HL-60 (cell line): ENCODE results near the gene PDE4B.
A peak's percentile ranks its signal among the peaks of the same experiment; 100 is the strongest.

Source experiments
- DNase-seq, 2 experiments: peaks; one replicate each; pipeline ENCODE4 v3.0.0-alpha.2; 2010 to 2020; ENCODE audit warnings: low read depth in 1 of 2, low spot score in 1 of 2
- H3K27ac ChIP-seq: fragments of 250-450 bp; sonication (Bioruptor Pico); replicated peaks from 2 replicates; pipeline ENCODE4 v1.5.1; 2020; ENCODE audit warnings: mild to moderate bottlenecking, moderate library complexity
- H3K27me3 ChIP-seq: fragments of 250-450 bp; sonication (Bioruptor Pico); 2 replicates; pipeline ENCODE4 v1.5.1; 2021; ENCODE audit warnings: mild to moderate bottlenecking, moderate library complexity; ENCODE audit not compliant: insufficient read depth, poor library complexity, severe bottlenecking
- H3K4me3 ChIP-seq: replicated peaks from 2 replicates; pipeline ENCODE4 v1.5.1; 2011; ENCODE audit warnings: mild to moderate bottlenecking, control low read depth, low read length; ENCODE audit not compliant: insufficient read depth
- CTCF ChIP-seq: IDR thresholded peaks from one replicate; pipeline ENCODE4 v1.5.1; 2011; ENCODE audit warnings: low read length, control low read depth, inconsistent platforms; ENCODE audit not compliant: insufficient read depth
- GABPA ChIP-seq: IDR thresholded peaks from 2 replicates; pipeline ENCODE4 v1.6.1; 2012; ENCODE audit warnings: low read depth
- POLR2AphosphoS5 ChIP-seq: IDR thresholded peaks from 2 replicates; pipeline ENCODE4 v1.6.1; 2012; ENCODE audit warnings: low read depth
- REST ChIP-seq: IDR thresholded peaks from 2 replicates; pipeline ENCODE4 v1.6.1; 2012; ENCODE audit warnings: low read depth; ENCODE audit not compliant: insufficient replicate concordance
- SPI1 ChIP-seq: IDR thresholded peaks from 2 replicates; pipeline ENCODE4 v1.6.1; 2012; ENCODE audit warnings: low read depth, mild to moderate bottlenecking, borderline replicate concordance

The PDE4B gene

GRCh38 chr1:66137235-66137634 is 344.5 kb downstream of the PDE4B start:
- no peak for DNase-seq
- TF ChIP-seq SPI1 (peak; percentile 35; the same call in 1 of the 2 replicates), GABPA (no peak), REST (no peak)
- no peaks in the 10 kb centered on the region for H3K27me3 ChIP-seq

GRCh38 chr1:66138613-66139012 is 345.9 kb downstream of the PDE4B start:
- H3K27me3 ChIP-seq, result no peaks in the 10 kb centered on the region
- H3K4me3 ChIP-seq, result no peak overlapping the region
- TF ChIP-seq CTCF (no peak), POLR2AphosphoS5 (no peak), REST (no peak), SPI1 (no peak), GABPA (no peak)
- DNase-seq, result no peak
- H3K27ac ChIP-seq, result no peak overlapping the region

More at GRCh38 chr1:66137235-66137634, 344.5 kb downstream of the PDE4B start:
- H3K27ac ChIP-seq, result no peak overlapping the region
- H3K4me3 ChIP-seq, result no peak overlapping the region

- DNase-seq, result no peak
- TF ChIP-seq REST (no peak), SPI1 (no peak), POLR2AphosphoS5 (no peak), GABPA (no peak), CTCF (no peak)
- Histone ChIP-seq H3K4me3 (no peak overlapping the region), H3K27ac (no peak overlapping the region), H3K27me3 (no peaks in the 10 kb centered on the region)
Measured at GRCh38 chr1:66140072-66140471, 347.4 kb downstream of the PDE4B start.

GRCh38 chr1:66143651-66144050 is 351.0 kb downstream of the PDE4B start:
- H3K27ac ChIP-seq, result no peak overlapping the region
- H3K27me3 ChIP-seq, result no peaks in the 10 kb centered on the region
- no peak for DNase-seq
- TF ChIP-seq REST, result no peak
- no peak for TF ChIP-seq CTCF
- no peak for TF ChIP-seq SPI1
- TF ChIP-seq POLR2AphosphoS5, result no peak
- no peak for TF ChIP-seq GABPA
- no peak overlapping the region for H3K4me3 ChIP-seq
